LNCaP clone FGC (cell line): ENCODE data around the gene RPS10.
A peak's percentile ranks its signal among the peaks of the same experiment; 100 is the strongest.

Experiments
- DNase-seq: peaks from one replicate; pipeline ENCODE4 v3.0.0-alpha.2; 2011; ENCODE audit warnings: low read depth
- H3K4me3 ChIP-seq: 2 replicates; pipeline ENCODE4 v1.5.1; 2011; ENCODE audit warnings: mild to moderate bottlenecking, low read depth, low read length, control low read depth
- TF ChIP-seq, protein P1 (sequence below): IDR thresholded peaks from 2 replicates; pipeline ENCODE4 v1.5.1; 2012; ENCODE audit warnings: mild to moderate bottlenecking; ENCODE audit not compliant: control insufficient read depth, insufficient read depth; ENCODE audit errors: extremely low read depth

RPS10 gene

DNA sequence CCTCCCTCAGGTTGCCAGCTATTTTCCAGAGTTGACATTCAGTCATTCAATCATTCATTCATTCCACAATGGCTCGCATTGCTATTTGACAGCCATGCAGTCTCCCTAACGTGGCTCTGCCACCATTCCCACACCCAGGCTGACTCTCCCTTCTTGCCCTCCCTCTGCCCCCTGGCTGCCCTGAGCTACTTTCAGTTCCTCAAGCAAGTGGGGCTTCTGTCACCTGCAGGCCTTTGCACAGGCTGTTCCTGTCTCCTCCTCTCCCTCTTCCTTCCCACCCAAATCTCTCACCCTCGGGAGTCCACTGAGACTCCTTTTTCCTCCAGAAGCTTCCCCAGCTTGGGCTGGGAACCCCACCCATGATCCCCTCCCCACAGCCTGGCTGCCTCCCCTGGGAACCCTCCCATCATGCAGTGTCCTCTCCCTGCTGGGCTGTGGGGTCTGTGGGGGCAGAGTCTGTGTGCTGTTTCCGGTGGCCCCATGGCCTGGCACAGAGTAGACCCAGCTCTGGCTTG is 42.6 kb upstream of the RPS10 start:
- TF ChIP-seq, protein P1, sequence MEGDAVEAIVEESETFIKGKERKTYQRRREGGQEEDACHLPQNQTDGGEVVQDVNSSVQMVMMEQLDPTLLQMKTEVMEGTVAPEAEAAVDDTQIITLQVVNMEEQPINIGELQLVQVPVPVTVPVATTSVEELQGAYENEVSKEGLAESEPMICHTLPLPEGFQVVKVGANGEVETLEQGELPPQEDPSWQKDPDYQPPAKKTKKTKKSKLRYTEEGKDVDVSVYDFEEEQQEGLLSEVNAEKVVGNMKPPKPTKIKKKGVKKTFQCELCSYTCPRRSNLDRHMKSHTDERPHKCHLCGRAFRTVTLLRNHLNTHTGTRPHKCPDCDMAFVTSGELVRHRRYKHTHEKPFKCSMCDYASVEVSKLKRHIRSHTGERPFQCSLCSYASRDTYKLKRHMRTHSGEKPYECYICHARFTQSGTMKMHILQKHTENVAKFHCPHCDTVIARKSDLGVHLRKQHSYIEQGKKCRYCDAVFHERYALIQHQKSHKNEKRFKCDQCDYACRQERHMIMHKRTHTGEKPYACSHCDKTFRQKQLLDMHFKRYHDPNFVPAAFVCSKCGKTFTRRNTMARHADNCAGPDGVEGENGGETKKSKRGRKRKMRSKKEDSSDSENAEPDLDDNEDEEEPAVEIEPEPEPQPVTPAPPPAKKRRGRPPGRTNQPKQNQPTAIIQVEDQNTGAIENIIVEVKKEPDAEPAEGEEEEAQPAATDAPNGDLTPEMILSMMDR = no peak
- DNase-seq = no peak

DNA sequence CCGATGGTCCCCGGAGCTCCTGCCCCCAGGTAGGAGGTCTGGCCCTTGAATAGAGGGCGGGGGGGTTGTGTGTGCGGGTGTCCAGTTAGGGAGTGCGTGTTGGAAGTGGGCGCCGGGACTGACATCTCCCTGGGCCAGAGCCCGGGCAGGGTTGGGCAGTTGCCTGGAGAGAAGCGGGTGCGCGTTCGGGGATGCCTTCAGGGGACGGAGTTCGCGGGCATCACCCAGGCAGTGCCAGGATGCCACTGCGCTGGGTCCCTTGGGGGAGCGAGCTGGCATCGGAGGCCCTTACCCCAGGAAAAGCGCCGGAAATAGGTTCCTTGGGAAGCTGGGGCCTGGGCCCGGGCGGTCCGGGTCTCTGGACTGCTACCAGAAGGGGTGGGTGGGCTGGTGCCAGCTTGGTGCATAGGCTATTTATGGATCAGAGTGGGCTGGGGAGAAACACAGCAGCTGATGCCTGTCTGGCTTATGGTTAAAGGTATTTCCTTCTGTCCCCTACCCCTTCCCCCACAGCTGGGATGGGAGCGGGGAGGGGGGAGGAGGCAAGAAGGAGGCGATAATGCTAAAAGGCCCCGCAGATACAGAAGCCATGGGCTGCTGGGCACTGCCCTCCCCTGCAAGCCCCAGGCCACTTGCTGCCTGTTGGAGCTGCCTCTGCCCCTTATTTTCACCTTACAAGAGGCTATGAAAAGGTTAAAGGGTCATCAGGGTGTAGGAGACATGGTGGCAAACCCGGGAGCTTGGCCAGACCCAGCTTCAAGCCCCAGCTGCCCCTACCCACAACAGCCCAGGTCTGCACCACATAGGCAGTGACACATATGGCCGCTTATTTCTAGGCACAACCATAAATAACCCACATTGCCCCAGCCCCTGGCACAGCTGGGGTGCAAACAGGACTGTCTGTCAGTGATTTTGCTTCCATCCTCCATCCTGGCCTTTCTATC is 40.6 kb upstream of the RPS10 start:
- H3K4me3 ChIP-seq = peak overlapping the region; percentile 62
- TF ChIP-seq, protein P1 = no peak

More for the DNA sequence above, 42.6 kb upstream of the RPS10 start:
- H3K4me3 ChIP-seq = no peak overlapping the region

GRCh38 chr6:34465531-34466241 is 39.8 kb upstream of the RPS10 start, which contains the start of gene PACSIN1:
PACSIN1 (plus strand) TSS chr6:34466076; CDS start chr6:34526306, 60,230 bp downstream.
- TF ChIP-seq, protein P1 = no peak
- peak within 1 kb of the TSS; percentile 62 for H3K4me3 ChIP-seq
- peak; percentile 14 for DNase-seq

More for the DNA sequence above, 40.6 kb upstream of the RPS10 start:
- no peak for DNase-seq

- TF ChIP-seq, protein P1 = no peak
- no peak for DNase-seq
- H3K4me3 ChIP-seq = no peak overlapping the region
Observed at GRCh38 chr6:34463849-34464248, 38.0 kb upstream of the RPS10 start.

DNA sequence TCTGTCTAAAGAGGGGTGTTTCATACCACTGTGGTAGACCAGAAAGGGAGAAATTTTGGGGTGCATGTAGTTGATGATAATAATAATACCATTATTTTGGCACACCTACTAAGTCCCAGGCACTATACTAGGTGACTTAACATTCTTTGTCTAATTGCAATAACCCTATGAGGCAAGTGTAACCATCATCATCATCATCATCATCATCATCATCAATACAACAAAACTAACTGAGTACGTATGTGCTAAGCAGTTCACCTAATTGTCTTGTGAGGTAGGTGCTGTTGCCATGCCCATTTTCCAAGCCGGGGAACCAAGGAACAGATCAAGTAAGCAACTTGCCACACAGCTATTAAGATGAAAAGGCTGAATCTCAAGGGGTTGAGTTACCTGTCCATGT is 37.4 kb upstream of the RPS10 start:
- DNase-seq = no peak
- H3K4me3 ChIP-seq = no peak overlapping the region
- TF ChIP-seq, protein P1 = no peak

- DNase-seq = peak; percentile 18
- TF ChIP-seq, protein P1 = no peak
- no peak overlapping the region for H3K4me3 ChIP-seq
Observed at GRCh38 chr6:34462551-34462971, 36.7 kb upstream of the RPS10 start.
